ENCODE measurements around the gene MAPK10.
"Not testable (repeated sequence)": the region's sequence is repeated elsewhere in the genome, so short reads cannot be mapped to it uniquely, and the experiment has no call there.

Gene MAPK10

GRCh38 chr4:85995361-85995760, 364.5 kb downstream of the MAPK10 start:
- no peak overlapping the region for H3K9ac ChIP-seq (ENCODE audit: low read depth, low read length)
- H3K27ac ChIP-seq (ENCODE audit: low read depth, low read length) = no peak overlapping the region
- no peaks in the 10 kb centered on the region for H3K36me3 ChIP-seq (ENCODE audit: control insufficient read depth, insufficient read depth, low read length)
- H3K4me1 ChIP-seq (ENCODE audit: control insufficient read depth, insufficient read depth, low read length) = no peaks in the 10 kb centered on the region
- H3K4me3 ChIP-seq (ENCODE audit: low read depth, low read length) = no peak overlapping the region
- H3K27me3 ChIP-seq (ENCODE audit: control insufficient read depth, insufficient read depth, low read length) = no peaks in the 10 kb centered on the region
- H3K9me3 ChIP-seq (ENCODE audit: control insufficient read depth, insufficient read depth, low read length) = no peaks in the 10 kb centered on the region

- Histone ChIP-seq H3K36me3 (ENCODE audit: control insufficient read depth, insufficient read depth, low read length) (no peaks in the 10 kb centered on the region), H3K9me3 (ENCODE audit: control insufficient read depth, insufficient read depth, low read length) (no peaks in the 10 kb centered on the region), H3K27me3 (ENCODE audit: control insufficient read depth, insufficient read depth, low read length) (no peaks in the 10 kb centered on the region), H3K4me3 (ENCODE audit: low read depth, low read length) (no peak overlapping the region), H3K4me1 (ENCODE audit: control insufficient read depth, insufficient read depth, low read length) (no peaks in the 10 kb centered on the region), H3K27ac (ENCODE audit: low read depth, low read length) (no peak overlapping the region), H3K9ac (ENCODE audit: low read depth, low read length) (no peak overlapping the region)
These were observed 365.3 kb downstream of the MAPK10 start for GRCh38 chr4:85994576-85994975.

GRCh38 chr4:85993641-85994040, 366.2 kb downstream of the MAPK10 start:
- Histone ChIP-seq H3K36me3 (ENCODE audit: control insufficient read depth, insufficient read depth, low read length) (no peaks in the 10 kb centered on the region), H3K9me3 (ENCODE audit: control insufficient read depth, insufficient read depth, low read length) (no peaks in the 10 kb centered on the region), H3K4me1 (ENCODE audit: control insufficient read depth, insufficient read depth, low read length) (no peaks in the 10 kb centered on the region), H3K4me3 (ENCODE audit: low read depth, low read length) (no peak overlapping the region), H3K27ac (ENCODE audit: low read depth, low read length) (no peak overlapping the region), H3K9ac (ENCODE audit: low read depth, low read length) (no peak overlapping the region), H3K27me3 (ENCODE audit: control insufficient read depth, insufficient read depth, low read length) (no peaks in the 10 kb centered on the region)

- Histone ChIP-seq H3K4me1 (ENCODE audit: control insufficient read depth, insufficient read depth, low read length) (no peaks in the 10 kb centered on the region), H3K4me3 (ENCODE audit: low read depth, low read length) (no peak overlapping the region), H3K9me3 (ENCODE audit: control insufficient read depth, insufficient read depth, low read length) (no peaks in the 10 kb centered on the region)
These were observed 373.6 kb downstream of the MAPK10 start for GRCh38 chr4:85986266-85986665.

GRCh38 chr4:85979276-85979675, 380.6 kb downstream of the MAPK10 start:
- Histone ChIP-seq H3K9ac (ENCODE audit: low read depth, low read length) (no peak overlapping the region), H3K27me3 (ENCODE audit: control insufficient read depth, insufficient read depth, low read length) (no peaks in the 10 kb centered on the region), H3K4me1 (ENCODE audit: control insufficient read depth, insufficient read depth, low read length) (no peaks in the 10 kb centered on the region), H3K9me3 (ENCODE audit: control insufficient read depth, insufficient read depth, low read length) (no peaks in the 10 kb centered on the region), H3K27ac (ENCODE audit: low read depth, low read length) (no peak overlapping the region), H3K4me3 (ENCODE audit: low read depth, low read length) (no peak overlapping the region), H3K36me3 (ENCODE audit: control insufficient read depth, insufficient read depth, low read length) (no peaks in the 10 kb centered on the region)

More at GRCh38 chr4:85986266-85986665, 373.6 kb downstream of the MAPK10 start:
- Histone ChIP-seq H3K27me3 (ENCODE audit: control insufficient read depth, insufficient read depth, low read length) (no peaks in the 10 kb centered on the region), H3K27ac (ENCODE audit: low read depth, low read length) (no peak overlapping the region), H3K36me3 (ENCODE audit: control insufficient read depth, insufficient read depth, low read length) (no peaks in the 10 kb centered on the region), H3K9ac (ENCODE audit: low read depth, low read length) (no peak overlapping the region)

- no peaks in the 10 kb centered on the region for H3K36me3 ChIP-seq (ENCODE audit: control insufficient read depth, insufficient read depth, low read length)
- H3K4me1 ChIP-seq (ENCODE audit: control insufficient read depth, insufficient read depth, low read length) = no peaks in the 10 kb centered on the region
- H3K27me3 ChIP-seq (ENCODE audit: control insufficient read depth, insufficient read depth, low read length) = no peaks in the 10 kb centered on the region
- no peak overlapping the region for H3K27ac ChIP-seq (ENCODE audit: low read depth, low read length)
- H3K9ac ChIP-seq (ENCODE audit: low read depth, low read length) = no peak overlapping the region
- no peaks in the 10 kb centered on the region for H3K9me3 ChIP-seq (ENCODE audit: control insufficient read depth, insufficient read depth, low read length)
- no peak overlapping the region for H3K4me3 ChIP-seq (ENCODE audit: low read depth, low read length)
These were observed 389.3 kb downstream of the MAPK10 start for GRCh38 chr4:85970535-85970934.

GRCh38 chr4:85968945-85969819, 390.7 kb downstream of the MAPK10 start:
- Histone ChIP-seq H3K9ac (ENCODE audit: low read depth, low read length) (no peak overlapping the region), H3K4me1 (ENCODE audit: control insufficient read depth, insufficient read depth, low read length) (no peaks in the 10 kb centered on the region), H3K4me3 (ENCODE audit: low read depth, low read length) (no peak overlapping the region), H3K36me3 (ENCODE audit: control insufficient read depth, insufficient read depth, low read length) (no peaks in the 10 kb centered on the region), H3K9me3 (ENCODE audit: control insufficient read depth, insufficient read depth, low read length) (no peaks in the 10 kb centered on the region), H3K27me3 (ENCODE audit: control insufficient read depth, insufficient read depth, low read length) (no peaks in the 10 kb centered on the region), H3K27ac (ENCODE audit: low read depth, low read length) (no peak overlapping the region)

- Histone ChIP-seq H3K4me3 (ENCODE audit: low read depth, low read length) (no peak overlapping the region), H3K36me3 (ENCODE audit: control insufficient read depth, insufficient read depth, low read length) (no peaks in the 10 kb centered on the region), H3K4me1 (ENCODE audit: control insufficient read depth, insufficient read depth, low read length) (no peaks in the 10 kb centered on the region), H3K9me3 (ENCODE audit: control insufficient read depth, insufficient read depth, low read length) (no peaks in the 10 kb centered on the region), H3K27ac (ENCODE audit: low read depth, low read length) (no peak overlapping the region), H3K9ac (ENCODE audit: low read depth, low read length) (no peak overlapping the region), H3K27me3 (ENCODE audit: control insufficient read depth, insufficient read depth, low read length) (no peaks in the 10 kb centered on the region)
These were observed 392.0 kb downstream of the MAPK10 start for GRCh38 chr4:85967872-85968271.

- Histone ChIP-seq H3K36me3 (ENCODE audit: control insufficient read depth, insufficient read depth, low read length) (no peaks in the 10 kb centered on the region), H3K4me1 (ENCODE audit: control insufficient read depth, insufficient read depth, low read length) (no peaks in the 10 kb centered on the region), H3K9ac (ENCODE audit: low read depth, low read length) (no peak overlapping the region), H3K4me3 (ENCODE audit: low read depth, low read length) (no peak overlapping the region), H3K27ac (ENCODE audit: low read depth, low read length) (no peak overlapping the region), H3K9me3 (ENCODE audit: control insufficient read depth, insufficient read depth, low read length) (no peaks in the 10 kb centered on the region), H3K27me3 (ENCODE audit: control insufficient read depth, insufficient read depth, low read length) (no peaks in the 10 kb centered on the region)
These were observed 393.5 kb downstream of the MAPK10 start for GRCh38 chr4:85966373-85966772.

- Histone ChIP-seq H3K27ac (ENCODE audit: low read depth, low read length) (no peak overlapping the region), H3K9me3 (ENCODE audit: control insufficient read depth, insufficient read depth, low read length) (no peaks in the 10 kb centered on the region), H3K36me3 (ENCODE audit: control insufficient read depth, insufficient read depth, low read length) (no peaks in the 10 kb centered on the region), H3K27me3 (ENCODE audit: control insufficient read depth, insufficient read depth, low read length) (no peaks in the 10 kb centered on the region), H3K4me3 (ENCODE audit: low read depth, low read length) (no peak overlapping the region), H3K9ac (ENCODE audit: low read depth, low read length) (no peak overlapping the region), H3K4me1 (ENCODE audit: control insufficient read depth, insufficient read depth, low read length) (no peaks in the 10 kb centered on the region)
These were observed 394.3 kb downstream of the MAPK10 start for GRCh38 chr4:85965529-85965928.

GRCh38 chr4:85965017-85965416, 394.8 kb downstream of the MAPK10 start:
- not testable (repeated sequence) for H3K27me3 ChIP-seq (ENCODE audit: control insufficient read depth, insufficient read depth, low read length); H3K4me1 ChIP-seq (ENCODE audit: control insufficient read depth, insufficient read depth, low read length); H3K9ac ChIP-seq (ENCODE audit: low read depth, low read length); H3K27ac ChIP-seq (ENCODE audit: low read depth, low read length); H3K36me3 ChIP-seq (ENCODE audit: control insufficient read depth, insufficient read depth, low read length); H3K9me3 ChIP-seq (ENCODE audit: control insufficient read depth, insufficient read depth, low read length); H3K4me3 ChIP-seq (ENCODE audit: low read depth, low read length)

All from HUES48 (cell line).